Neural progenitor cell (in vitro differentiated cells): ENCODE data around the gene S100A3. TPM values are rescaled to one million over a fixed set of nuclear protein-coding genes. Genes with fewer than 3 reads are reported as not detected.

Experiments
- DNase-seq: peaks from one replicate; pipeline ENCODE4 v3.0.0-alpha.2; 2016; ENCODE audit warnings: low spot score
- H2AFZ ChIP-seq: fragments of 200-600 bp; sonication (generic); replicated peaks from 2 replicates; pipeline ENCODE4 v1.6.1; 2016; ENCODE audit warnings: antibody characterized with exemption
- H3F3A ChIP-seq: fragments of 200-600 bp; sonication (generic); 2 replicates; pipeline ENCODE4 v1.6.1; 2016; ENCODE audit warnings: antibody characterized with exemption, low read depth
- H3K27ac ChIP-seq: fragments of 200-600 bp; sonication (generic); 2 replicates; pipeline ENCODE4 v1.5.1; 2016; ENCODE audit warnings: mild to moderate bottlenecking
- H3K27me3 ChIP-seq: fragments of 200-600 bp; sonication (generic); 2 replicates; pipeline ENCODE4 v1.6.1; 2016; ENCODE audit warnings: mild to moderate bottlenecking, moderate library complexity
- H3K36me3 ChIP-seq: fragments of 200-600 bp; sonication (generic); 2 replicates; pipeline ENCODE4 v1.5.1; 2016
- H3K4me1 ChIP-seq: fragments of 200-600 bp; sonication (generic); 2 replicates; pipeline ENCODE4 v1.6.1; 2016; ENCODE audit warnings: mixed run types
- H3K4me2 ChIP-seq: fragments of 200-600 bp; sonication (generic); 2 replicates; pipeline ENCODE4 v1.6.1; 2016
- H3K4me3 ChIP-seq: fragments of 200-600 bp; sonication (generic); 2 replicates; pipeline ENCODE4 v1.5.1; 2016
- H3K79me2 ChIP-seq: fragments of 200-600 bp; sonication (generic); 2 replicates; pipeline ENCODE4 v1.6.1; 2016; ENCODE audit warnings: low read depth
- H3K9ac ChIP-seq: fragments of 200-600 bp; sonication (generic); 2 replicates; pipeline ENCODE4 v1.6.1; 2016
- H3K9me3 ChIP-seq: fragments of 200-600 bp; sonication (generic); 2 replicates; pipeline ENCODE4 v1.5.1; 2016; ENCODE audit warnings: low read depth
- H4K20me1 ChIP-seq: fragments of 200-600 bp; sonication (generic); 2 replicates; pipeline ENCODE4 v1.6.1; 2016; ENCODE audit warnings: low read depth
- H3K27ac Mint-ChIP-seq: 3 replicates; pipeline ENCODE4 v1.8.0; 2021; ENCODE audit warnings: mixed read lengths
- H3K27me3 Mint-ChIP-seq: 2 replicates; pipeline ENCODE4 v1.8.0; 2022; ENCODE audit warnings: low read depth, mild to moderate bottlenecking, inconsistent platforms, moderate library complexity, mixed read lengths; ENCODE audit not compliant: insufficient read depth
- H3K36me3 Mint-ChIP-seq: 3 replicates; pipeline ENCODE4 v1.8.0; 2021; ENCODE audit warnings: mixed read lengths
- H3K4me1 Mint-ChIP-seq: 3 replicates; pipeline ENCODE4 v1.8.0; 2021; ENCODE audit warnings: mixed read lengths
- H3K4me3 Mint-ChIP-seq: 3 replicates; pipeline ENCODE4 v1.8.0; 2021; ENCODE audit warnings: mild to moderate bottlenecking, moderate library complexity, mixed read lengths
- H3K9me3 Mint-ChIP-seq: 3 replicates; pipeline ENCODE4 v1.8.0; 2020; ENCODE audit warnings: mixed read lengths
- CTCF ChIP-seq: fragments of 200-600 bp; sonication (generic); IDR thresholded peaks from 2 replicates; pipeline ENCODE4 v1.5.1; 2017; ENCODE audit warnings: antibody characterized with exemption, mild to moderate bottlenecking
- EZH2 ChIP-seq: fragments of 200-600 bp; sonication (generic); IDR thresholded peaks from 2 replicates; pipeline ENCODE4 v1.6.1; 2017; ENCODE audit warnings: antibody characterized with exemption, mild to moderate bottlenecking, moderate library complexity
- EZH2phosphoT487 ChIP-seq: fragments of 200-600 bp; sonication (generic); IDR thresholded peaks from 2 replicates; pipeline ENCODE4 v1.6.1; 2017; ENCODE audit warnings: antibody characterized with exemption
- total RNA-seq: library from RNA; depleted of rRNA; stranded (reverse); fragments of >200 nt; gene quantifications from 2 replicates; pipeline ENCODE4 v1.2.3, GENCODE V29; 2015; ENCODE audit warnings: low replicate concordance

S100A3 gene
- total RNA-seq, 1 donor from 2014 or later, result not detected

DNA sequence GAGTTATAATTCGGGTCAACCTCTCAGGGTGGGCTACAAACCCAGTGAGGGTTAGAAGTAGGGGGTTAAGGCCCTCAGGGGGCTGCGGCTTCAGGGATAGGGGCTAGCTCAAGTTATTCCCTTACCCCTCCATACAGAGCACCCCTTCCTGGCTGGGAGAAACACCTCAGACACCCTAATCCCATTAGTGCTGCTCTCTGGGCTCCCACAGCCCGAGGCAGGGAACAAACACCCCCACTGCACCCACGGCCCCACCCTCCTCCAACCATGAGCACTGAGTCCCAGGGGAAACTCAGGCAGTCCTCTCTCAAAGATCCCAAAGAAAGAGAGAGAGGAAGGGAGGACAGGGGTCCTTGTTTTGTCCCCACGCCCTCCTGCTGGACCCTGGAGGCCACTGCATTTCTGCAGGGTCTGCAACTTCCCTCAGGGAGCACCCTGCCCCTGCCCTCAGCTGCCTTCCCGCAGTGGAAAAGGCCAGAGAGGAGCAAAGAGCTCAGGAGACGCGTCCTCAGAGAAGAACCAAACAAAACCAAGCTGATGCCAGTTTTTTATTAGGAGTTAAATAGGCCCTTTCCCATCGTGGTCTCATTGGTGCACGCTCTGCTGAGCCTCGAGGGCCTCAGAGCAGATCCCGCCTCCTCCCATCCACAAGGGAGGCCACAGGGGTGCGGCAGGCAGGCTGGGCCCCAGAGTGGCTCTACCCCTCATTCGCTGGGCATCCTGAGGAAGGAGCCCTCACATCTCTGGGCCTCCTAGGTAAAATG is 2.1 kb downstream of the S100A3 start:
- Histone ChIP-seq H3F3A (no peaks in the 10 kb centered on the region), H3K9ac (no peak overlapping the region), H3K4me1 (peaks cover 30% of the 10 kb centered on the region), H2AFZ (peak overlapping the region; percentile 74), H3K36me3 (no peaks in the 10 kb centered on the region), H4K20me1 (no peaks in the 10 kb centered on the region), H3K27me3 (no peaks in the 10 kb centered on the region), H3K4me2 (peak overlapping the region; percentile 24), H3K4me3 (no peak overlapping the region), H3K79me2 (no peaks in the 10 kb centered on the region), H3K27ac (no peak overlapping the region), H3K9me3 (no peaks in the 10 kb centered on the region)
- Mint-ChIP-seq H3K27me3 (peaks cover 20% of the 10 kb centered on the region), H3K36me3 (no peaks in the 10 kb centered on the region), H3K4me3 (no peak overlapping the region), H3K9me3 (peaks cover 4% of the 10 kb centered on the region), H3K27ac (peak overlapping the region; percentile 84), H3K4me1 (peaks cover 79% of the 10 kb centered on the region)
- no peak for DNase-seq
- TF ChIP-seq EZH2, result no peak
- peak; percentile 18 for TF ChIP-seq CTCF
- TF ChIP-seq EZH2phosphoT487, result no peak

- Histone ChIP-seq H3K4me2 (peak overlapping the region; percentile 24), H3K27me3 (no peaks in the 10 kb centered on the region), H4K20me1 (no peaks in the 10 kb centered on the region), H3K9me3 (no peaks in the 10 kb centered on the region), H3K79me2 (no peaks in the 10 kb centered on the region), H3K9ac (no peak overlapping the region), H3K4me3 (no peak overlapping the region), H2AFZ (no peak overlapping the region), H3K36me3 (no peaks in the 10 kb centered on the region), H3K4me1 (peaks cover 30% of the 10 kb centered on the region), H3F3A (no peaks in the 10 kb centered on the region), H3K27ac (no peak overlapping the region)
- peaks cover 20% of the 10 kb centered on the region for H3K27me3 Mint-ChIP-seq
- H3K27ac Mint-ChIP-seq, result peak overlapping the region; percentile 84
- no peak for DNase-seq
- H3K4me3 Mint-ChIP-seq, result no peak overlapping the region
- peaks cover 79% of the 10 kb centered on the region for H3K4me1 Mint-ChIP-seq
- TF ChIP-seq EZH2 (no peak), CTCF (no peak), EZH2phosphoT487 (no peak)
- H3K36me3 Mint-ChIP-seq, result no peaks in the 10 kb centered on the region
- peaks cover 4% of the 10 kb centered on the region for H3K9me3 Mint-ChIP-seq
Observed at GRCh38 chr1:153546371-153546770, 2.7 kb downstream of the S100A3 start.

GRCh38 chr1:153545067-153546055 is 3.7 kb downstream of the S100A3 start, which contains the start of gene S100A4:
TSS of gene S100A4 (minus strand) at chr1:153545806. CDS start at chr1:153544794, 1,012 bp downstream.
- H3K36me3 ChIP-seq, result no peaks in the 10 kb centered on the region
- TF ChIP-seq CTCF, result no peak
- TF ChIP-seq EZH2, result no peak
- no peak for TF ChIP-seq EZH2phosphoT487
- H3F3A ChIP-seq, result no peaks in the 10 kb centered on the region
- peaks cover 30% of the 10 kb centered on the region for H3K4me1 ChIP-seq
- H4K20me1 ChIP-seq, result no peaks in the 10 kb centered on the region
- peak within 1 kb of the TSS; percentile 52 for H3K4me2 ChIP-seq
- H3K27ac Mint-ChIP-seq, result peak within 1 kb of the TSS; percentile 98
- no peaks in the 10 kb centered on the region for H3K9me3 ChIP-seq
- DNase-seq, result peak; percentile 91
- H3K79me2 ChIP-seq, result no peaks in the 10 kb centered on the region
- H3K27me3 Mint-ChIP-seq, result peaks cover 20% of the 10 kb centered on the region
- no peak within 1 kb of the TSS for H3K27ac ChIP-seq
- H3K36me3 Mint-ChIP-seq, result no peaks in the 10 kb centered on the region
- H3K4me3 ChIP-seq, result no peak within 1 kb of the TSS
- peak within 1 kb of the TSS; percentile 68 for H2AFZ ChIP-seq
- peaks cover 77% of the 10 kb centered on the region for H3K4me1 Mint-ChIP-seq
- H3K9me3 Mint-ChIP-seq, result peaks cover 4% of the 10 kb centered on the region
- peak within 1 kb of the TSS; percentile 74 for H3K4me3 Mint-ChIP-seq
- no peak within 1 kb of the TSS for H3K9ac ChIP-seq
- no peaks in the 10 kb centered on the region for H3K27me3 ChIP-seq
